RWPE2 (cell line): ENCODE data around the gene RRN3.
"Not testable (repeated sequence)": the region's sequence is repeated elsewhere in the genome, so short reads cannot be mapped to it uniquely, and the experiment has no call there.

Experiments
- ATAC-seq: fragments of 200-7000 bp; cut with Tn5 transposase; 3 replicates; pipeline ENCODE4 v1.9.1; 2021; ENCODE audit warnings: low read depth
- DNase-seq: peaks from one replicate; pipeline ENCODE4 v3.0.0-alpha.2; 2020; ENCODE audit warnings: low spot score
- H3K27ac ChIP-seq: fragments of 450-650 bp; 2 replicates; pipeline ENCODE4 v1.5.1; 2017; ENCODE audit warnings: mild to moderate bottlenecking; ENCODE audit not compliant: poor library complexity, severe bottlenecking
- H3K27me3 ChIP-seq: fragments of 250-450 bp; sonication (Bioruptor Pico); 2 replicates; pipeline ENCODE4 v1.5.1; 2021; ENCODE audit warnings: mild to moderate bottlenecking, moderate library complexity; ENCODE audit not compliant: insufficient read depth, poor library complexity, severe bottlenecking
- H3K36me3 ChIP-seq: fragments of 250-450 bp; sonication (Bioruptor Pico); 2 replicates; pipeline ENCODE4 v1.5.1; 2020; ENCODE audit warnings: low read depth, mild to moderate bottlenecking, moderate library complexity
- H3K4me1 ChIP-seq: fragments of 250-450 bp; sonication (Bioruptor Pico); 2 replicates; pipeline ENCODE4 v1.5.1; 2021; ENCODE audit warnings: mild to moderate bottlenecking, moderate library complexity; ENCODE audit not compliant: insufficient read depth, poor library complexity, severe bottlenecking
- H3K4me3 ChIP-seq: fragments of 250-450 bp; sonication (Bioruptor Pico); 2 replicates; pipeline ENCODE4 v1.5.1; 2021; ENCODE audit warnings: mild to moderate bottlenecking, moderate library complexity; ENCODE audit not compliant: severe bottlenecking
- H3K9me3 ChIP-seq: fragments of 250-450 bp; sonication (Bioruptor Pico); 2 replicates; pipeline ENCODE4 v1.5.1; 2021; ENCODE audit warnings: mild to moderate bottlenecking, moderate library complexity; ENCODE audit not compliant: severe bottlenecking
- CTCF ChIP-seq: fragments of 450-650 bp; IDR thresholded peaks from one replicate; pipeline ENCODE4 v1.5.1; 2017; ENCODE audit warnings: mild to moderate bottlenecking, moderate library complexity; ENCODE audit not compliant: poor library complexity, severe bottlenecking

The RRN3 gene

DNA sequence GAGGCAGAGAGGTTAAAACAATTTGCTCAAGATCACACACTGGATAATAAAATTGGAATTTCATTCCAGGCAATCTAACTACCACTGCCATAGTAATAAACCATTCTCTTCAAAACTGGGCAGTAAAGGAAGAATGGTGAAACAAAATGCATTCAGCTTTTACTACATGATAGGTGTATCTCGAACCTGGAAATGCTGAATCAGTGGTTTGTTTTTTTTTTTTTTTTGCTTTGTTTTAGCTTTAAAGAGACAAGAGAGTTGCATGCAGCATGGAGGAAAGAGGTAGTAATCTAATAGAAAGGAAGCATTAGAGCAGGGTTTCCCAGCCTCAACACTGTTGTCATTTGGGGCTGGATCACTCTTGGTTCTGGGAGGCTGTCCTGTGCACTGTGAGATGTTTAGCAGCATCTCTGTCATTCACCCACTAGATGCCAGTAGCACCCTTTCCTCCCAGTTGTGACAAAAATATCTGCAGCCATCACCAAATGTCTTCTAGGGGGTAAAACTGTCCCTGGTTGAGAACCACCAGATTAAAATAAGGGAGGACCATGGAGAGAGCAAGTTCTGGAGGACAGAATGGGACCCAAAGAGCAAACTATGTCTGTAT lies 3.3 kb downstream of the RRN3 start:
- ATAC-seq: not testable (repeated sequence)

DNA sequence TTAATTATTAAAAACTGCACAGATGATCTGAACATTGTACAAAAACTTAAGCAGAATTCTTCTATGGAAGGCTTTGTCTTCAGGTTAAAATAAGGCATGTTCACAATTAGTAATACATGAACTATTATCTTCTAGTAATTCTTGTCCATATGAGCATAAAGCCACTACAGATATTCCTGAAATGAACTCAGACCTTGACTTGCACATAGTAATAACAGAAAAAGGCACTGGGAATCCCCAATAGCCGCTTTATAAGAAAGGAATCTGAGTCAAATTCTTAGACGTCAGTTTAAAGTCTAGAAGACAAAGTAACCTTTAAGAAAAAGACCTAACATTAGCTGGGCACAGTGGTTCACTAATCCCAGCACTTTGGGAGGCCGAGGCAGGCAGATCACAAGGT lies 11.3 kb downstream of the RRN3 start:
- H3K9me3 ChIP-seq, H3K4me3 ChIP-seq, H3K27me3 ChIP-seq, H3K27ac ChIP-seq, ATAC-seq, DNase-seq, H3K4me1 ChIP-seq: not testable (repeated sequence)
- H3K36me3 ChIP-seq: peaks cover 61% of the 10 kb centered on the region

More for the DNA sequence above, 3.3 kb downstream of the RRN3 start:
- not testable (repeated sequence) for DNase-seq, H3K27ac ChIP-seq, H3K27me3 ChIP-seq, H3K4me3 ChIP-seq, H3K9me3 ChIP-seq, H3K4me1 ChIP-seq
- peaks cover 47% of the 10 kb centered on the region for H3K36me3 ChIP-seq

- not testable (repeated sequence) for H3K27ac ChIP-seq, ATAC-seq, H3K4me3 ChIP-seq, DNase-seq, H3K27me3 ChIP-seq, H3K9me3 ChIP-seq, H3K4me1 ChIP-seq
- H3K36me3 ChIP-seq: peaks cover 52% of the 10 kb centered on the region
Measured at GRCh38 chr16:15080883-15081282, 13.2 kb downstream of the RRN3 start.

DNA sequence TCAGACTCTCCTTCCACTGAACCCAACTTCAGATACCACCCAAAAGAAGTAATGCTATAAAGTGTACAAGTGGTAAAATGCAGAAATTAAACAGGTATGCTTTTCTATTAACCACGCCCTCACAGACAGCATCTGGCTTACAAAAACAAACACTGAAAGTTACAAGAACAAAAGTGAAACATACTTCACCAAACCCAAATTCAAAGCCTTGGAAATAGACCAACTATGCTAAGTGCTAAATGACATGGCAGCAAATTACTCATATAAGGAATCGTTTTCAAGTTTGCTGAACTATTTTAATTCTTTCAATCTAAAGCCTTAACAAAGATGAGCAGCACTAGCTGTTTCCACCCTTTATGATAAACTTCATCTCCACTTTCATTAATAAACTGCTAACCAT lies 17.9 kb downstream of the RRN3 start:
- not testable (repeated sequence) for H3K27me3 ChIP-seq, H3K4me1 ChIP-seq, ATAC-seq, H3K27ac ChIP-seq, DNase-seq, H3K4me3 ChIP-seq, H3K9me3 ChIP-seq
- peaks cover 61% of the 10 kb centered on the region for H3K36me3 ChIP-seq

- Histone ChIP-seq H3K4me1 (no peaks in the 10 kb centered on the region), H3K27me3 (no peaks in the 10 kb centered on the region), H3K4me3 (no peak overlapping the region), H3K36me3 (peaks cover 69% of the 10 kb centered on the region), H3K27ac (no peak overlapping the region), H3K9me3 (no peaks in the 10 kb centered on the region)
- ATAC-seq (no peak), DNase-seq (no peak)
- TF ChIP-seq CTCF: no peak
Measured at GRCh38 chr16:15073101-15073500, 21.0 kb downstream of the RRN3 start.

DNA sequence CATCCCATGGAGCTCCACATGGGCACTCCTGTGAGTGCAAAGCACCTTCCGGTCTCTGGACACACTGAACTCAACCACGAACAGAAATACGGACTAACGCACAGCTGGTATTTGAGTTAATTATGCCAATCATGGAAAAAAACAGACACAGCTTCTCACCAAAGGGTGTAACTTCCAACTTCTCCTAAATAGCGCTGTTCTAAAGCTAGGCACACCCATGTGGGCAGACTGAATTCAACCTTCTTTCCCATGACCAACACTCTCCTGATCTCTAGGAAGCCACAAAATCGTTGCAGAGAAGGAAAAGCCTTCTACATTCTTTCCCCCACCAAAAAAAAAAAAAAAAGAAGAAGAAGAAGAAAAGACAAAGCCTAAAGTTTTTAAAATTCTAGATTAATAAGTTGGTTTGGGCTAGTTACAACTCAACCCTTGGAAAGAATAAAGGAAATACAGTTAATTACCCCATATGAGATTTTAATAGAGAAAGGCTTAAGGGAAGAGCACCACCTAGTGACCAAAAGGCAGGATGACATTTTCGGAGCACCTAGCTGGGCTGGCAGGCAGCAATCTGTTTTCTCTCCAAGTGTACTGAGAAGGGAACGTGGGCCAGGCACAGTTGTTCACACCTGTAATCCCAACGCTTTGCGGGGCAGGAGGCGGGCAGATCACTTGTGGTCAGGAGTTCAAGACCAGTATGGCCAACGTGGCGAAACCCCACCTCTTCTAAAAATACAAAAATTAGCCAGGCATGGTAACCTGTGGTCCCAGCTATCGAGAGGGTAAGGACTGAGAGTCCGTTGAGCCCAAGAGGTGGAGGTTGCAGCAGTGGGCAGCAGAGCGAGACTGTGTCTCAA lies 21.9 kb downstream of the RRN3 start:
- ATAC-seq: peak; percentile 76
- H3K4me3 ChIP-seq, DNase-seq, H3K27me3 ChIP-seq, H3K4me1 ChIP-seq, H3K9me3 ChIP-seq, H3K27ac ChIP-seq: not testable (repeated sequence)
- H3K36me3 ChIP-seq: peaks cover 73% of the 10 kb centered on the region
- peak; percentile 73 for TF ChIP-seq CTCF

GRCh38 chr16:15071013-15071412 lies 23.1 kb downstream of the RRN3 start:
- H3K36me3 ChIP-seq: peaks cover 66% of the 10 kb centered on the region
- H3K27ac ChIP-seq, H3K9me3 ChIP-seq, H3K27me3 ChIP-seq, H3K4me1 ChIP-seq, ATAC-seq, DNase-seq, H3K4me3 ChIP-seq: not testable (repeated sequence)

GRCh38 chr16:15066690-15067089 lies 27.4 kb downstream of the RRN3 start:
- H3K4me3 ChIP-seq, H3K27me3 ChIP-seq, ATAC-seq, DNase-seq, H3K9me3 ChIP-seq, H3K27ac ChIP-seq, H3K4me1 ChIP-seq: not testable (repeated sequence)
- H3K36me3 ChIP-seq: peaks cover 53% of the 10 kb centered on the region

- DNase-seq, H3K27me3 ChIP-seq, H3K9me3 ChIP-seq, ATAC-seq, H3K27ac ChIP-seq, H3K4me1 ChIP-seq, H3K4me3 ChIP-seq: not testable (repeated sequence)
- H3K36me3 ChIP-seq: peaks cover 53% of the 10 kb centered on the region
Measured at GRCh38 chr16:15065961-15066360, 28.1 kb downstream of the RRN3 start.
